ENCODE data around the gene CEP120.

Gene CEP120

GRCh38 chr5:123297866-123298265 is 125.3 kb downstream of the CEP120 start:
- DNase-seq = no peak

GRCh38 chr5:123297198-123297831 is 125.9 kb downstream of the CEP120 start:
- no peak for DNase-seq

All from activated CD4-positive, alpha-beta T cell treated with anti-CD3 and anti-CD28 coated beads for 4 hours (primary cell).